H9 (cell line): Measurements from ENCODE around the gene FBXO28. TPM values are rescaled to one million over a fixed set of nuclear protein-coding genes. Genes with fewer than 3 reads are reported as not detected.

ENCODE experiments used
- DNase-seq: peaks from one replicate; pipeline ENCODE4 v3.0.0-alpha.2; 2017
- H2AFZ ChIP-seq: one replicate; pipeline ENCODE4 v1.6.1; 2013; ENCODE audit warnings: mild to moderate bottlenecking, low read length, control low read depth, moderate library complexity
- H2AK5ac ChIP-seq: 2 replicates; pipeline ENCODE4 v1.6.1; 2013; ENCODE audit warnings: low read length, control low read depth, mixed read lengths; ENCODE audit not compliant: insufficient read length
- H2BK120ac ChIP-seq: one replicate; pipeline ENCODE4 v1.6.1; 2013; ENCODE audit warnings: low read depth, mild to moderate bottlenecking, low read length, control low read depth, inconsistent platforms; ENCODE audit not compliant: poor library complexity, severe bottlenecking
- H2BK12ac ChIP-seq: 2 replicates; pipeline ENCODE4 v1.6.1; 2013; ENCODE audit warnings: low read length, control low read depth, mixed read lengths, low read depth; ENCODE audit not compliant: insufficient read length
- H2BK15ac ChIP-seq: 2 replicates; pipeline ENCODE4 v1.6.1; 2013; ENCODE audit warnings: low read depth, low read length, control low read depth
- H2BK20ac ChIP-seq: one replicate; pipeline ENCODE4 v1.6.1; 2013; ENCODE audit warnings: low read depth, mild to moderate bottlenecking, low read length, control low read depth, inconsistent platforms; ENCODE audit not compliant: poor library complexity, severe bottlenecking
- H2BK5ac ChIP-seq: 2 replicates; pipeline ENCODE4 v1.6.1; 2013; ENCODE audit warnings: low read length, control low read depth, mixed read lengths; ENCODE audit not compliant: insufficient read length
- H3K14ac ChIP-seq: 2 replicates; pipeline ENCODE4 v1.6.1; 2013; ENCODE audit warnings: low read length, control low read depth; ENCODE audit not compliant: insufficient read depth
- H3K18ac ChIP-seq: 2 replicates; pipeline ENCODE4 v1.6.1; 2013; ENCODE audit warnings: low read depth, mild to moderate bottlenecking, mixed read lengths, low read length, control low read depth; ENCODE audit not compliant: insufficient read length
- H3K23ac ChIP-seq: 2 replicates; pipeline ENCODE4 v1.6.1; 2013; ENCODE audit warnings: low read length, control low read depth, mixed read lengths, low read depth; ENCODE audit not compliant: insufficient read length
- H3K23me2 ChIP-seq: 2 replicates; pipeline ENCODE4 v1.6.1; 2013; ENCODE audit warnings: low read depth, mild to moderate bottlenecking, mixed read lengths, low read length, control low read depth; ENCODE audit not compliant: insufficient read length, poor library complexity, severe bottlenecking
- H3K27ac ChIP-seq: 2 replicates; pipeline ENCODE4 v1.5.1; 2013; ENCODE audit warnings: low read length, control low read depth, mixed read lengths, low read depth; ENCODE audit not compliant: insufficient read length
- H3K27me3 ChIP-seq: 2 replicates; pipeline ENCODE4 v1.6.1; 2013; ENCODE audit warnings: low read length, control low read depth, inconsistent platforms; ENCODE audit not compliant: insufficient read depth
- H3K4ac ChIP-seq: 2 replicates; pipeline ENCODE4 v1.6.1; 2013; ENCODE audit warnings: low read depth, mild to moderate bottlenecking, control low read depth, inconsistent platforms, low read length, moderate library complexity
- H3K4me1 ChIP-seq: 2 replicates; pipeline ENCODE4 v1.6.1; 2013; ENCODE audit warnings: low read length, control low read depth, inconsistent platforms; ENCODE audit not compliant: insufficient read depth
- H3K4me2 ChIP-seq: 2 replicates; pipeline ENCODE4 v1.6.1; 2013; ENCODE audit warnings: low read length, control low read depth, mixed read lengths; ENCODE audit not compliant: insufficient read length, insufficient read depth
- H3K56ac ChIP-seq: 2 replicates; pipeline ENCODE4 v1.6.1; 2013; ENCODE audit warnings: low read depth, mild to moderate bottlenecking, mixed read lengths, low read length, control low read depth; ENCODE audit not compliant: insufficient read length
- H3K79me1 ChIP-seq: 2 replicates; pipeline ENCODE4 v1.6.1; 2013; ENCODE audit warnings: low read depth, mild to moderate bottlenecking, moderate library complexity, low read length, control low read depth, inconsistent platforms; ENCODE audit not compliant: insufficient read depth, poor library complexity, severe bottlenecking
- H3K79me2 ChIP-seq: 2 replicates; pipeline ENCODE4 v1.6.1; 2013; ENCODE audit warnings: low read length, control low read depth, inconsistent platforms; ENCODE audit not compliant: insufficient read depth
- H3K9ac ChIP-seq: 2 replicates; pipeline ENCODE4 v1.6.1; 2013; ENCODE audit warnings: low read length, control low read depth, mixed read lengths; ENCODE audit not compliant: insufficient read length; ENCODE audit errors: extremely low read depth
- H3K9me3 ChIP-seq: one replicate; pipeline ENCODE4 v1.6.1; 2013; ENCODE audit warnings: low read depth, low read length, inconsistent platforms; ENCODE audit not compliant: control insufficient read depth
- H3T11ph ChIP-seq: one replicate; pipeline ENCODE4 v1.6.1; 2013; ENCODE audit warnings: mild to moderate bottlenecking, low read length, control low read depth, inconsistent platforms
- H4K20me1 ChIP-seq: one replicate; pipeline ENCODE4 v1.6.1; 2013; ENCODE audit not compliant: control insufficient read depth, insufficient read length, insufficient read depth
- H4K5ac ChIP-seq: 2 replicates; pipeline ENCODE4 v1.6.1; 2013; ENCODE audit warnings: low read depth, mild to moderate bottlenecking, mixed read lengths, low read length, control low read depth; ENCODE audit not compliant: insufficient read length
- H4K8ac ChIP-seq: replicated peaks from 2 replicates; pipeline ENCODE4 v1.6.1; 2013; ENCODE audit warnings: low read length, control low read depth, mixed read lengths, low read depth; ENCODE audit not compliant: insufficient read length
- H4K91ac ChIP-seq: 2 replicates; pipeline ENCODE4 v1.6.1; 2013; ENCODE audit warnings: low read depth, mild to moderate bottlenecking, moderate library complexity, mixed read lengths, low read length, control low read depth; ENCODE audit not compliant: insufficient read length
- H3K27ac Mint-ChIP-seq, 3 experiments: 2 replicates in 2 of 3; 3 replicates in 1 of 3; pipeline ENCODE4 v1.8.0; 2020 to 2021; ENCODE audit warnings: mixed read lengths in 3 of 3, mild to moderate bottlenecking in 1 of 3, moderate library complexity in 1 of 3
- H3K27me3 Mint-ChIP-seq: 2 replicates; pipeline ENCODE4 v1.8.0; 2021; ENCODE audit warnings: low read depth, mild to moderate bottlenecking, moderate library complexity, mixed read lengths
- H3K36me3 Mint-ChIP-seq, 3 experiments: 2 replicates in 2 of 3; 3 replicates in 1 of 3; pipeline ENCODE4 v1.8.0; 2020 to 2021; ENCODE audit warnings: low read depth in 3 of 3, mixed read lengths in 3 of 3; ENCODE audit not compliant: insufficient read depth in 1 of 3
- H3K4me1 Mint-ChIP-seq, 2 experiments: 2 replicates each; pipeline ENCODE4 v1.8.0; 2020; ENCODE audit warnings: mixed read lengths in 2 of 2
- H3K4me3 Mint-ChIP-seq, 2 experiments: 2 replicates in 1 of 2; 3 replicates in 1 of 2; pipeline ENCODE4 v1.8.0; 2020 to 2021; ENCODE audit warnings: mild to moderate bottlenecking in 2 of 2, mixed read lengths in 2 of 2, moderate library complexity in 1 of 2
- H3K9me3 Mint-ChIP-seq, 2 experiments: 2 replicates in 1 of 2; 3 replicates in 1 of 2; pipeline ENCODE4 v1.8.0; 2020; ENCODE audit warnings: mild to moderate bottlenecking in 2 of 2, mixed read lengths in 2 of 2, moderate library complexity in 1 of 2
- CTCF ChIP-seq: fragments of 200-600 bp; sonication (generic); conservative IDR thresholded peaks from 3 replicates; pipeline ENCODE4 v1.8.0; 2021; ENCODE audit warnings: antibody characterized with exemption, mild to moderate bottlenecking
- WGBS: extraction: QIAGEN DNeasy Blood & Tissue Kit; methylation state at CpG from one replicate; pipeline ENCODE4 v1.1.7; 2013; ENCODE audit warnings: missing lambda C conversion rate, low lambda C conversion rate, mixed read lengths; ENCODE audit not compliant: insufficient read length; ENCODE audit errors: extremely low coverage; 5-methylcytosine and 5-hydroxymethylcytosine counted together
- total RNA-seq: library from RNA; stranded (reverse); gene quantifications from 2 replicates; pipeline ENCODE4 v1.2.1, GENCODE V29; 2021

Gene FBXO28
- total RNA-seq, 1 experiment from 2014 or later, result 55.0 TPM

DNA sequence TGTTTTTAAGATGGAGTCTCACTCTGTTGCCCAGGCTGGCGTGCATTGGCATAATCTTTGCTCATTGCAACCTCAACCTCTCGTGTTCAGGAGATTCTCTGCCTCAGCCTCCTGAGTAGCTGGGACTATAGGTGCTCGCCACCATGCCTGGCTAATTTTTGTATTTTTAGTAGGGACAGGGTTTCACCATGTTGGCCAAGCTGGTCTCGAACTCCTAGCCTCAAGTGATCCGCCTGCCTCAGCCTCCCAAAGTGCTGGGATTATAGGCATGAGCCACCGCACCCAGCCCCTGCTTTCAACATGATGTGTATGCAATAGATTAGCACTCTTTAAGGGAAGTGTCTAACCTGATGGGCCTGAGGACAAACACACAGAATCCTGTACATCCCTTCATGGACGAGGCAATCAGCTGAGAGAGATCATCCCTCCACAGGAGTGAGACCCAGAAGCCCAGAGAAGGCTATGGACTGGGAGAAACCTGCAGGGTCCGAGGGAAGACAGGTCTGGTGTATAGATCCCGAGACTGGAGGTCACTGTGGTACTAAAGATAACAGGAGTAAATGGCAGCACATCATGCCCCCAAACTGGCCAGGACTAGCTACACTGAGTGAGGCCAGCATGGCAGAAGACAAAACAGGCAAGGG, 63.6 kb downstream of the FBXO28 start:
- H3K27me3 Mint-ChIP-seq, result no peaks in the 10 kb centered on the region; the same call in 1 of the 2 replicates
- no peak overlapping the region for H3K23ac ChIP-seq
- no peak overlapping the region; a peak in 1 of 7 replicates for H3K27ac Mint-ChIP-seq
- no peak overlapping the region for H3K14ac ChIP-seq
- H3K18ac ChIP-seq, result no peak overlapping the region
- H2BK5ac ChIP-seq, result no peak overlapping the region
- no peaks in the 10 kb centered on the region for H3K79me1 ChIP-seq
- H4K20me1 ChIP-seq, result no peaks in the 10 kb centered on the region
- H2AFZ ChIP-seq, result no peak overlapping the region
- H3K4me1 Mint-ChIP-seq, result peaks cover 14 to 20% of the 10 kb centered on the region in 2 experiments
- H3K9me3 Mint-ChIP-seq, result no peaks in the 10 kb centered on the region
- H3T11ph ChIP-seq, result no peak overlapping the region
- no peaks in the 10 kb centered on the region; a peak in 1 of 7 replicates for H3K36me3 Mint-ChIP-seq
- H3K4me2 ChIP-seq, result no peak overlapping the region
- no peaks in the 10 kb centered on the region for H3K4me1 ChIP-seq
- no peak overlapping the region for H3K9ac ChIP-seq
- H2BK12ac ChIP-seq, result no peak overlapping the region
- H3K9me3 ChIP-seq, result no peaks in the 10 kb centered on the region
- H2AK5ac ChIP-seq, result no peak overlapping the region
- DNase-seq, result no peak
- H3K23me2 ChIP-seq, result peaks cover 2% of the 10 kb centered on the region
- no peak overlapping the region for H4K5ac ChIP-seq
- TF ChIP-seq CTCF, result no peak
- no peak overlapping the region for H3K4ac ChIP-seq
- no peak overlapping the region for H2BK15ac ChIP-seq
- no peak overlapping the region for H4K8ac ChIP-seq
- H2BK120ac ChIP-seq, result no peak overlapping the region
- WGBS, result no CpG with 5 or more reads among the region's 9 CpGs
- H3K27ac ChIP-seq, result no peak overlapping the region
- H3K79me2 ChIP-seq, result no peaks in the 10 kb centered on the region
- no peak overlapping the region for H3K4me3 Mint-ChIP-seq
- H4K91ac ChIP-seq, result no peak overlapping the region
- H3K27me3 ChIP-seq, result no peaks in the 10 kb centered on the region
- no peak overlapping the region for H3K56ac ChIP-seq
- no peak overlapping the region for H2BK20ac ChIP-seq
